Gastrocnemius medialis (tissue), 4 donors: ENCODE data around the gene FAM227A.

Experiments used
- POLR2A ChIP-seq, 2 donors: fragments of 450-650 bp; IDR thresholded peaks; one replicate each; pipeline ENCODE4 v1.6.1; 2017; ENCODE audit warnings: antibody characterized with exemption in 2 of 2, mild to moderate bottlenecking in 2 of 2, moderate library complexity in 2 of 2
- TF ChIP-seq, protein P1 (sequence below), 5 experiments: fragments of 450-650 bp in 3 of 5; fragments of 200-600 bp in 2 of 5; sonication (generic) in 2 of 5; IDR thresholded peaks in 4 of 5; conservative IDR thresholded peaks in 1 of 5; 1 replicate in 4 of 5; 2 replicates in 1 of 5; pipeline ENCODE4 v1.5.1; 2016 to 2019; ENCODE audit warnings: antibody characterized with exemption in 5 of 5, mild to moderate bottlenecking in 3 of 5, moderate library complexity in 3 of 5

DNA sequence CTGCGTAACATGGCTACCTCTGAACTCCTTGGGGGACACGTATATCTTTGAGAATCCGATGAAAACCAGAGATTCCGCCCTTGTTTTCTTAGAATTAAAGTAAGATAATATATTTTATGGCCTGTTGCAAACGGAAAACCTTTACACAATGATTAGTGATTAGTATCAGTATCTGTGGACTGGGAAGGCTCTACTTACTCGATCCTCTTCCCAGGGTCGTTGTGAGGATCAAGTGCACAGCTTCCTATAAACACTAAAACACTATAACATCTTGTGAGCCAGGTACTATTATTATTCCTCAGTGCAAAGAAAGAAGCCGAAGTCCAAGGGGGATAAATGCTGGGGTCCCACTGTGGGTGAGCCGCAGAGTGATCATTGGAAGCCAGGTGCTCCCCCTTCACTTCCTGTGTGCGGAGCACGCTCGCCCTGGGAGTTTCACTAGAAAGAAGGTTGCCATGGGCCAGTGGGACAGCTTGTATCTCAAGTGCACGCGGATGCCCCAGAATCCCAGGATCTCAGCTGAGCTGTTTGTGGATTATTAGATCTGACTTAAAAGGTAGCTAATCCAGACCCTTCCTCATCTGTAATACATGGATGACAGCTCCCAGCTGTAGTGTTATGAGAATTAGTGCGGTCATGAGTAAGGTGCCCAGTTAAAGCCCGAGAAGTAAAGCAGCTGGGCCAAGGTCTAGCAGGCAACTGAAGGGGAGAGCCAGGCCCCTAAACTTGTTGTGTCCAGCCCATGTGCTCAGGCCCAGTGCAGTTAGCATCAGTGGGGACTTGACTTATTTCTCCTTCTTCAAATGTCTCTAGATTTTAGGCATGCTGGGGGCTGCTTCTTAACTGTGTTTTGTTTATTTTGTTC is 1.1 kb upstream of the FAM227A start:
- TF ChIP-seq, protein P1, sequence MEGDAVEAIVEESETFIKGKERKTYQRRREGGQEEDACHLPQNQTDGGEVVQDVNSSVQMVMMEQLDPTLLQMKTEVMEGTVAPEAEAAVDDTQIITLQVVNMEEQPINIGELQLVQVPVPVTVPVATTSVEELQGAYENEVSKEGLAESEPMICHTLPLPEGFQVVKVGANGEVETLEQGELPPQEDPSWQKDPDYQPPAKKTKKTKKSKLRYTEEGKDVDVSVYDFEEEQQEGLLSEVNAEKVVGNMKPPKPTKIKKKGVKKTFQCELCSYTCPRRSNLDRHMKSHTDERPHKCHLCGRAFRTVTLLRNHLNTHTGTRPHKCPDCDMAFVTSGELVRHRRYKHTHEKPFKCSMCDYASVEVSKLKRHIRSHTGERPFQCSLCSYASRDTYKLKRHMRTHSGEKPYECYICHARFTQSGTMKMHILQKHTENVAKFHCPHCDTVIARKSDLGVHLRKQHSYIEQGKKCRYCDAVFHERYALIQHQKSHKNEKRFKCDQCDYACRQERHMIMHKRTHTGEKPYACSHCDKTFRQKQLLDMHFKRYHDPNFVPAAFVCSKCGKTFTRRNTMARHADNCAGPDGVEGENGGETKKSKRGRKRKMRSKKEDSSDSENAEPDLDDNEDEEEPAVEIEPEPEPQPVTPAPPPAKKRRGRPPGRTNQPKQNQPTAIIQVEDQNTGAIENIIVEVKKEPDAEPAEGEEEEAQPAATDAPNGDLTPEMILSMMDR (IDR thresholded peaks at IDR 0.05 in 4 of 5, conservative IDR thresholded peaks at IDR 0.05 in 1 of 5), result no peak
- no peak for TF ChIP-seq POLR2A (IDR thresholded peaks at IDR 0.05)
